NCI-H526 treated with DMSO at 0.1 percent for 48 hours (cell line): ENCODE data around the gene AAR2.

ENCODE experiments used
- DNase-seq: peaks from one replicate; lab custom pipeline; 2025; lab: John Stamatoyannopoulos, UW

Gene AAR2

DNA sequence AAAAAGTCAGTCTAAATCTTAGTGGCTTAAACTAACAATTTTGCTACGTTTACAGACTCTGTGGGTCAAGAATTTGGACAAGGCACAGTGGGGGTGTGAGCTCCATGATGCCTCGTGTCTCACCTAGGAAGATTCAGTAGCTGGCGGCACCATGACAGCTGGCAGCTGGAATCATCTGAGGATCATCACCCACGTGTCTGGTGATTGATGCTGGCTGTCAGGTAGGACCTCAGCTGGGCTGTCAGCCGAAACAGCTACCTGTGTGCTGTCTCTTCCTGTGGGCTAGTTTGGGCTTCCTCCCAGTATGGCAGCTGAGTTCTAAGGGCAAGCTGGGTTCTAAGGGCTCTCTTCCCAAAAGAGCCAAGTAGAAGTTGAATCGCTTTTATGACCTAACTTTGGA is 43.5 kb downstream of the AAR2 start:
- no peak for DNase-seq

DNA sequence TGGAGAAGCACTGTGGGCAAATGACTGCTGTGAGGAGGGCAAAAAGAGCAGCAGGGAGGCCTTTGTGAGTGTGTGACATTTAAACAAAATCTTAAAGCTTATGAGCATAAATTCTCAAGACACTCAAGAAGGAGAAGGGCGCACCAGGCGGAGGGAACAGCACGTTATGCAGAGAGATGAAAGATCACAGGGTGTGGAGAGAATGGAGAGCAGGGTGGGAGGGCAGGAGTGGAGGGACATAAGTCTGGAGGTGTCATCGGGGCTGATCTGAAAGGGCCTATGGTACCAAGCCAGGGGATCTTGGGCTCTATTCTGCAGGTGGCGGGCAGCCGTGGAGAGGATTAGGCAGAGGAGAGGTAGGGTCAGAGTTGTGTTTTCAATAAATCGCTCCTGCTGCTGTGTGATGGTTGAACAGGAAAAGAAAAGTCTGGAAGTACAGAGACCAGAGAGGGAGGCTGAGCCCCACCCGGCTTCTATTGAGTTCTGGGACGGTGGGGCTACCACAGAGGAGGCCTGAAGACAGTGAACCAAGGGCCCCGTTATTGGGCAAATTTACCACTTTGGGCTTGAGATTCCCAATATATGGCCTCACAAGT is 45.6 kb downstream of the AAR2 start:
- DNase-seq: no peak

DNA sequence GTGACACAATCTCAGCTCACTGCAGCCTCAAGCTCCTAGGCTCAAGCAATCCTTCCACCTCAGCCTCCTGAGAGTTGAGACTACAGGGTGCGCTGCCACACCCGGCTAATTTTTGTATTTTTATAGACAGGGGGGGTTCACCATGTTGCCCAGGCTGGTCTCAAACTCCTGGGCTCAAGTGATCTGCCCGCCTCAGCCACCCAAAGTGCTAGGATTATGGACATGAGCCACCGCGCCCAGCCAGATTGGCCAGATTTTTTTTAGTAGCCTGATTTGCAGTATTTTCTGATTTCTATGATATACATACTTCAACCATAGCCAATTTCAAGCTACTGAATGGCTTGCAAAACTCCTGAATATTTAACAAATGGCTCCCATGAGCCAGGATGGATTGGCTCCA is 48.5 kb downstream of the AAR2 start:
- no peak for DNase-seq

DNA sequence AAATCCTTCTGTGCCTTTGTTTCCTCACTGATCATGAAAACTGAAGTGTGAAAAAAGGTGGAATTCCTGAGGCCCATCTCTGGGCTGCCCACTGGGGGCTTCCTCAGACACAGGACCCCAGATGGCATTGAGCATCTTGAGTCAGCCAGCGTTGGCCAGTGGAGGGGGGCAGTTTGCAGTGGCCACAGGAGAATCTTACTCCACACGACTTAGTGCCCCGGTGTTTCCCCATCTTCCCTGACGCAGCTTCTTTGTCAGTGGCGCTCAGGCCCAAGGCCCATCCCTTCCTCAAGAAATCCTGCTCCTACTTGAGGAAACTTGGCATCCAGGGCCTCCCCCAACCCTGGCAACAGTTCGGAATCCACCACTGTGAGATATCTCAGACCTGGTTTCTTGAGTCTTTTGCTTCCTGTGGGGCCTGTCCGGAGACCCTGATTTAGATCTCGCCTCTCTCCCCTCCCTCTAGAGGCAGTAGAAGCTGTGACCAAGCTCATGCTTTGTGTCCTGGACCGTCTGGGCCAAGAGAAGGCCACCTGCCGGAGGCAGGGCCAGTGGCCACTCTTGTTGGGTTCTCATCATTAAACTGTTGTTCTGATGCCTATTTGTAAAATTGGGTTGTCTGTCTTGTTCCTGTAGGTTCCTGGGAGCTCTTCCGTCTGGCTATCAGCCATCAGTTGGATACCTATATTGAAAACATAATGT is 49.6 kb downstream of the AAR2 start:
- no peak for DNase-seq

DNA sequence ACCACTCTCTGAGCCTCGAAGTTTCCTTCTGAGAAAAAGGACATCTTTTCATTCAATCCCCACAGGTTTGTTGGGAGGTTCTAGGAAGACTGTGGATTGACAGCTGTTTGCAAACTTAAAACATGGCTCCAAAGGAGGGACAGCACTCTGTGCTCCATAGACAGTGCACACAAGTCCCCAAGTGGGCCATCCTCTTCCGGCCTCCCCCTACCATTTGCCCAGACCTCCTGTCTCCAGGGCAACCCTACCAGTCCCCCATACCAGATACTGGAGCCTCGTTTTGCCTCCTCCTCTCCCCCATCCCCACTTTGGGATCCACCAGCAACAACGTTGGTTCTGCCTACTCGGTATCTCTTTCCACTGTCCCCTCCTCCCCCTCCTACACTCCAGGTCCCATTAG is 61.4 kb downstream of the AAR2 start:
- DNase-seq: no peak

DNA sequence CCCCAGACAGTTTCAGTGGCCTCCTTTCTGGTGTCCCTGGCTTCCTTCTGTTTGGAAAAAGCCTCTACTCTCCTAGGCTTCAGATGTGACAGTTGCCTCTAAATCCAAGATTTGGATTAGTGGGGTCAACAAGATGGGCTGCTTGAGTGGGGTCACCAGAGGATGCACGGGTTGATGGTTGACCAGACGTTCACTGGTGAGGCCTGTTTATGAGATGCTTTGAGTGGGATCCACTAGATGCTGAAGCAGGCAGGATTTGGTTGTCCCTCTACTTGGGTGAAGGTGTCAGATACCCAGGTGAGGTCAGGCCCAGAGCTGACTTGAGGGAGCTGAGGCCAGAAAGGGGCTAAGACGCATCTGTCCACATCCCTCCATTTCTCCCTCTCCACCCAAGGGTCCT is 61.8 kb downstream of the AAR2 start:
- no peak for DNase-seq

DNA sequence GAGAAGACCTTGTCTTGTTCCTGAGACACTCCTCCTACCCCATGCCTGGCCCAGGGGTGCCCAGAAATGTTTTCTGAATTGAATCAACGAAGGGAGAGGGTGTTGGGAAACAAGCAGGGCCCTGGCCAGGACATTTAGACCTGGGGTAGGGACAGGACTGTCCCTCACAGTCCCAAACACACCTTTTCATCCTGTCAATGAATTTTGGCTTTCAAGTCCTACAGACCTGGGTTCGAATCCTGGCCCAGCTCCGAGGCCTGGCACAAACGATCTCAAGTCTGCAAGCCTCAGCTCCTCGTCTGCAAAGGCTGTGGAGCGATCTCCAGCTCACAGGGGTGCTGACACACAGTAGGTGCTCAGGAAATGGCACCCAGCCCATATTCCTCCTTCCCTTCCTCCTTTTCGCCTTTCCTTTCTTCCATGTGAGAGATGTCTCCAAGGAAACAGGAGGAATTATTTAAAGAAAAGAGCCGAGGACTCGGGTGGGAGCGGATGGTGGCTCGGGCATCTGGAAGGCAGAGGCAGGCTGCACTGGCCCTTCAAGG is 62.6 kb downstream of the AAR2 start:
- DNase-seq: no peak

DNA sequence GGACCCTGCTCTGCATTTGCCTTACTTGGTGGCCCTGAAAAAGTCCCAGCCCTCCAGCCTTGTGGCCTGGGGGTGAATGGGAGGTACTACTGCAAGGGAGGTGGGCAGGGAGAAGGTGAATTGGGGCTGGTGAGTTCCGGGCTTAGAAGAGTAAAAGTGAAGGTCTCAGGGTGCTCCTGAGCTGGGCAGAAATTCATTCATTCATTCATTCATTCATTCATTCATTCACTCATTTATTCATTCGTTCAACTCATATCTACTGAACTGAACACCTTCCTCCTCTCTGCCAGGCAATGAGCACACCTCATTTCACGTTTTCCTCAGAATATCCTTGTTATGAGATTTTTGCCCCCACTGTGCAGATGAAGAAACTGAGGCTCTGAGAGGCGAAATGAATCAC is 63.2 kb downstream of the AAR2 start:
- DNase-seq: no peak

DNA sequence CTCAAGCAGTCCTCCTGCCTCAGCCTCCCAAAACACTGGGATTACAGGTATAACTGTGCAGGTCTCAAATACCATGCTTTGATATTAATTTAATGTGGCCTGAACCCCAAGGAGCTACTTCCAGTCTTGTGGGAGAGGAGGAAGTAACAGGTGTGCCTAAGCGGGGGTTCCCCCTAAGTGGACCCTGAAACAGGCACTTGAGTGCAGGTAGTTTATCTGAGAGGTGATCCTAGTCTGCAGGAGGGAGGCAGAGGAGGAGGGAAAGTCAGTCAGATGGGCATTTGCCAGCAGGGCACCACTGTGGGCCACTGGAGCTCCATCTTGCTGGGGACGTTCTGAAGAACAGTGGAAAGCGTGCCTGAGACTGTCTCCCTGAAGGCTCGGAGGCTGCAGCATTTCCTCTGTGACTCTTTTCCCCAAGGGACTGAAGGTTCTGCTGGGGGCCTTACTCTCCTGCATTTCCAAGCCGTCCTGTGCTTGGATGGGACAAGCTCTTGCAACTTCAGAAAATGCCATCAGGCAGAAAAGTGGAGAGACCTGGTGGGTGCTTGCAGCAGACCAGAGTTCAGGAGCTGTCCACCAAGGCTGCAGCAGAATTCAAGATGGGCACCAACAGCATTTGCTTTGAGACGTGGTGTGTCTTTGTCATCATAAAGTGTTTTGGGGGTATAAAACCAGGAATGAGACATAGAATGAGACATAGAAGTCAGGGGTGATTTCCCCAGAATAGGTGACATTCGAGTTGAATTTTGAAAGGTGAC is 65.3 kb downstream of the AAR2 start:
- DNase-seq: no peak

DNA sequence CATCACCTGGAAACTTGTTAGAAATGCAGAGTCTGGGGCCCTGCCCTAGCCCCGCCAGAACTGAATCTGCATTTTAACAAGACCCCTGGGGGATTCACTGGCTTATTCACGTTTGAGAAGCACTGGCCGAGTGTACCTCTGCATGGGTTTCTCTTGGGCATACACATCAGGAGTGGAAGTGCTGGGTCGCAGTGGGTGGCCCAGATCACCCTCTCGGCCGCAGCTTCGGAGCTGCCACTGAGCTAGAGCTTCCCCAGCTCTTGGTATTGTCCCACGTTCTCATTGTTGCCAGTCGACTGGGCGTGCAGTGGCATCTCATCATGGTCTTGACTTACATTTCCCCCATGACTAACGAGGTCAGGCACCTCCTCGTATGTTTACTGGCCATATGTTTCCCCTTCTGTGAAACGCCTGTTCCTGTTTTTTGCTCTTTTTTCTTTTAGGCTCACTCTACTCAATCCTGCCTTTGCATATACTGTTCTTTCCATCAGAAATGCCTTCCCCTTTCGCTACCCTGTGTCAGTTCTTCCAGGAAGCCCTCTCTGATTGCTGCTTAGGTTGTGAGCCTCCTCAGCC is 66.8 kb downstream of the AAR2 start:
- DNase-seq: no peak

DNA sequence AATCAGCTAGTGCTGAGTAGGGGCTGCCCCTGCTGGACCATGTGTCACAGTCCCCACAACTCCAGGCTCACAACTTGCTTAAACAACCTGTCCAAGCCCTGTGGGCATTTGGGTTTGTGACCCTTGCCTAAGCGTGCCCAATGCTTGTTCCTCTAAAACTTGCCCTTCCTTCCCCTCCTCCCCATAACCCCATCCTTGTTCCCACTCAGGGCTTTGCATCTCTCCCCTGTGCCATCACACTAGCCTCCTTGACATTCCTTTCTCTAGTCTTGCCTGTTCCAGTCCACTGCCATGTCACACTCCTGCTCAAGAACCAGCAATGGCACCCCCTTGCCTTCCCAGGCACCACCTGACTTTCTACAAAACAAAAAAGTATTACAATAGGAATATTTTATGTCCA is 67.6 kb downstream of the AAR2 start:
- DNase-seq: no peak

DNA sequence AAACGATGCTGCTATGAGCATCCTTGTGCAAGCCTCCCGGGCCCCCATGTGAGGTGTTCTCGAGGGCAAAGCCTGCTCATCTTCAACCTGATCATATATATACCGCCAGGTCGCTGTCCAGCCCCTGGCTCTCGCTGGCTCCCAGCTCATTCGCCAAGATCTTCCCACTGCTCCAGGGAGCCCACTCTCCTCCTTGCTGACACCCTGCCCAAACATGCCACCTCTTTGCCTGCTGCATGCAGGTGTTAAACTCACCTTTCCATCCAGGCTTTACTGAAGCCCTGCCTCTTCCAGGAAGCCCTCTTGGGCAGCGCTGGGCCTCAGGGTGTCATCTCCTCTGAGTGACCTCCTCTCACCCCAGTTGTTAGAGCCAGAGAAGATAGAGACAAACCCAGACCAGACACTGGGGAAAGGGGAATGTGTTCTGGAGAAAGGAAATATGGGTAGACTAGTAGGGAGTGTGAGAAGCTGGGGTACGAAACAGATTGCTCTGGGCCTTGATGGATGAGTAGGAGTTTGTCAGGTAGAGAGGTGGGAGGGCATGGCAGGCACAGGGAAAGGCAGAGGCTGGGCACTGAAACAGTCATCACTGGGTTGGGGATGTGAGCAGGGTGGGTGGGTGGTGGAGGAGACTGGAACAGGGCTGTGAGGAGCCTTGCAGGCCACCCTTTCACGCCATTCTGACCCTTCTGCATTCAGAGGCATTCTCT is 68.7 kb downstream of the AAR2 start:
- DNase-seq: no peak

DNA sequence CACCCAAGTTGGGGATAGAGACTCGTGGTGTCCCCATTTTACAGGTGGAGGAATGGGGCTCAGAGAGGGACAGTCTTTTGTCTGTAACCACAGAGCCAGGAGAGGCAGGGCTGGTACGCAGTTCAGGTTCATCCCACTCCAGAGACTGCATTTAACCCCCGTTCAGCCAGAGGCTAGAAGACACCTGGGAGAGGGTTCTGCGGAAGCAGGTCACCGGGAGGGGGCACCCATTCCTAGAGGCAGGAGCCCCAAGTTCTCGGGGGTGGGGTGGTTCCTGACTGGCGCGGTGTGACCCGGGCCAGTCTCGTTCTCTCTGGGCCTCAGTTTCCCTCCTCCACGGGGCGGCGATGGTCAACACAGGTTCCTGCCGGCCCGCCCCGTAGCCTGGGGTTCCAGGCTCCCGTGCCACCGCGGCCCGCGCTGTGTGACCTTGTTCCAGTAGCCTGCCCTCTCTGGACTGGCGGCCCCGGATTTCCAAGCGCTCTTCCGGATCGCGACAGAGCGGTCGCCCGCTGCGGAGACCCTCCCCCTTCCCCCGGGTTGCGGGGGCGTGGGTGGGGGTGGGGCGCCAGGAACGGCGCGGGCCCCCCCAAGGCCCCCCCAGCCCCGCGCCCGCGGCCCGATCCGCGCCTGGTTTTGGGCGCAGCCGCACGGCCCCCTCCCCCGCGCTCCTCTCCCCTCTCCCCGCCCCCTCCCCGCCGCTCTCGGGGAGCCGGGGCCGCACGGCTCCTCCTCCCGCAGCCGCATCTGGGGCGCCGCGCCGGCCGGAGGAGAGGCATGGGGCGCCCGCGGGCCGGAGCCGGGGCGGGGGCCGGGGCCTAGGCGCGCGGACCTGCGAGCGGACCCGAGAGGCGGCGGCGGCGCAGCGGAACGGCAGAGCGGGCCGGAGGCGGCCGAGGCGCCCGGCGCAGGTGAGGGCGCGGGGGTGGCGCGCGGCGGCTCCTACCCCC is 69.6 kb downstream of the AAR2 start, which contains the start of gene DLGAP4:
Gene DLGAP4 (plus strand): TSS at position 738 of the 950 bp plus-strand sequence. CDS start 125,379 bp downstream, outside the sequence.
- no peak for DNase-seq
